NB4 (cell line): Measurements from ENCODE around the gene ZNF23.
A peak's percentile ranks its signal among the peaks of the same experiment; 100 is the strongest.

Source experiments
- POLR2A ChIP-seq: IDR thresholded peaks from 2 replicates; pipeline ENCODE4 v1.6.1; 2011; ENCODE audit warnings: mild to moderate bottlenecking; ENCODE audit not compliant: insufficient read length; ENCODE audit errors: extremely low read depth
- TF ChIP-seq, protein P1 (sequence below): IDR thresholded peaks from one replicate; pipeline ENCODE4 v1.5.1; 2012; ENCODE audit warnings: low read depth, low read length

DNA sequence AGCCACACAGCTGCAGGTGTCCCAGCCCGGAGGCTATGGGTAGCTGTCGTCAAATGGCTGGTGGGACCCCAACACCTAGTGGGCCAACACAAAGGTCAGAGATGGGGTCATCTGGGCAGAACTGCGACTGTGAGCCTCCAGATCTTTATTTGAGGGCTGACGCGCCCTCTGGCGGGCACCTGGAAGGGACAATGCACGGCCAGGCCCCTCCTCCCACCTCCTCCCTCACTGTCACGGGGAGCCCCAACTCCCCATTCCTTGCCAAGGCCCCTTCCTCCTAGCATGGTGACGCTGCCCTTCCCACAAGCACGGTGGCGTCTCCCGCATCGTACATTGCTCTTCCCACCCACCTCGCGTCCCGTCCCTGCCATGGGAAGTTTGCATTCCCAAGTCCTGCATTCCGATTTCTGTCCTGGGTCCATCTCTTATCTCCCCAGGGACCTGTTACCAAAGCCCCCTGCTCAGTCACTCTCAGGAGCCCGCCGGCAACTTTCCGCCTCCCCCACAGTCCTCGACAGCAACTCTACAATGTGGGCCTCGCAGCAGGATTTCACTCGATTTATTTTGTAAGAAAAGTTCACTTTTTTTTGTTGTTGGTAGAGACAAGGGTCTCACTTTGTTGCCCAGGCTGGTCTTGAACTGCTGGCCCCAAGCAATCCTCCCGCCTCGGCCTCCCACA, 21.2 kb downstream of the ZNF23 start:
- TF ChIP-seq, protein P1, sequence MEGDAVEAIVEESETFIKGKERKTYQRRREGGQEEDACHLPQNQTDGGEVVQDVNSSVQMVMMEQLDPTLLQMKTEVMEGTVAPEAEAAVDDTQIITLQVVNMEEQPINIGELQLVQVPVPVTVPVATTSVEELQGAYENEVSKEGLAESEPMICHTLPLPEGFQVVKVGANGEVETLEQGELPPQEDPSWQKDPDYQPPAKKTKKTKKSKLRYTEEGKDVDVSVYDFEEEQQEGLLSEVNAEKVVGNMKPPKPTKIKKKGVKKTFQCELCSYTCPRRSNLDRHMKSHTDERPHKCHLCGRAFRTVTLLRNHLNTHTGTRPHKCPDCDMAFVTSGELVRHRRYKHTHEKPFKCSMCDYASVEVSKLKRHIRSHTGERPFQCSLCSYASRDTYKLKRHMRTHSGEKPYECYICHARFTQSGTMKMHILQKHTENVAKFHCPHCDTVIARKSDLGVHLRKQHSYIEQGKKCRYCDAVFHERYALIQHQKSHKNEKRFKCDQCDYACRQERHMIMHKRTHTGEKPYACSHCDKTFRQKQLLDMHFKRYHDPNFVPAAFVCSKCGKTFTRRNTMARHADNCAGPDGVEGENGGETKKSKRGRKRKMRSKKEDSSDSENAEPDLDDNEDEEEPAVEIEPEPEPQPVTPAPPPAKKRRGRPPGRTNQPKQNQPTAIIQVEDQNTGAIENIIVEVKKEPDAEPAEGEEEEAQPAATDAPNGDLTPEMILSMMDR = peak; percentile 67
- no peak for TF ChIP-seq POLR2A
